Measurements from ENCODE around the gene C2orf76.

C2orf76 gene

GRCh38 chr2:119263025-119263424 lies 103.6 kb downstream of the C2orf76 start:
- DNase-seq (ENCODE audit: low spot score): no peak

- no peak for DNase-seq (ENCODE audit: low spot score)
Observed at GRCh38 chr2:119261493-119262225, 105.0 kb downstream of the C2orf76 start.

- no peak for DNase-seq (ENCODE audit: low spot score)
Observed at GRCh38 chr2:119260646-119261492, 105.8 kb downstream of the C2orf76 start.

GRCh38 chr2:119259296-119259860 lies 107.3 kb downstream of the C2orf76 start:
- no peak for DNase-seq (ENCODE audit: low spot score)

- no peak for DNase-seq (ENCODE audit: low spot score)
Observed at GRCh38 chr2:119257198-119257597, 109.4 kb downstream of the C2orf76 start.

- no peak for DNase-seq (ENCODE audit: low spot score)
Observed at GRCh38 chr2:119256582-119256921, 110.1 kb downstream of the C2orf76 start.

GRCh38 chr2:119255760-119256581 lies 110.7 kb downstream of the C2orf76 start:
- DNase-seq (ENCODE audit: low spot score): no peak

GRCh38 chr2:119254601-119255080 lies 112.0 kb downstream of the C2orf76 start:
- DNase-seq (ENCODE audit: low spot score): no peak

- DNase-seq (ENCODE audit: low spot score): no peak
Observed at GRCh38 chr2:119253760-119254600, 112.7 kb downstream of the C2orf76 start.

GRCh38 chr2:119253114-119253702 lies 113.4 kb downstream of the C2orf76 start:
- DNase-seq (ENCODE audit: low spot score): no peak

Measured in hematopoietic multipotent progenitor cell treated with erythropoietin and hydrocortisone succinate and interleukin-3 and kit ligand, for 15 days (in vitro differentiated cells).